SU-DHL-6 (cell line): ENCODE results near the gene COP1.

Experiments used
- EZH2phosphoT487 ChIP-seq: fragments of 200-600 bp; sonication (generic), shearing (Covaris generic); conservative IDR thresholded peaks from 2 replicates; pipeline ENCODE4 v1.6.1; 2018; ENCODE audit warnings: mild to moderate bottlenecking, antibody characterized with exemption, low read length, moderate library complexity, mixed read lengths
- TF ChIP-seq, protein P1 (sequence below): fragments of 200-600 bp; sonication (generic); IDR thresholded peaks from one replicate; pipeline ENCODE4 v1.5.1; 2017; ENCODE audit warnings: antibody characterized with exemption, mild to moderate bottlenecking, low read length, moderate library complexity; ENCODE audit not compliant: insufficient read depth, poor library complexity, severe bottlenecking

DNA sequence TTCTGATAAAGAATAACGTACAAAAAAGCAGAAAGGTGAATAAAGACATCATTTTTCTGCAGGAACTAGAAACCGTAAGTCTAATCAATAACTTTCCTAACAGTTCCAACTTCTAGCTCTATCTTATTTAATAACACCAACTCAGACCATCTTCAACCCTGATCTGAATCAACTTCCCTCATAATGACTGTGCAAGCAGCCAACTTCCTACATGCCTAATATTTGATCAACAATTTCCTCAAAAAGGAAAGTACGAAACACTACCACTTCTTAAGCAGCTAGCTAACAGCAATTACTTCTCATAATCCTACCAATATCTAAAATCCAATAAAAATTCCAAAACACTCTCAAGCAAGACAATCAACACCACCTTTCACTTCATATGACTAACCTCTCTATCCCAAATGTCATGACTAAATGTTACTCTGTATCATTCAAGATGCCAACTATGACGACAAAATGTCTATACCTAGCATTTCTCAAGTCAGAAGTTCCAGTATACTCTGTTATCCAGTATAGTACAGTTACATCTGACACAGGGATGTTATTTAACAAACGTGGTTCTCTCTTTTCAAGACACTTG lies 1.7 kb downstream of the COP1 start:
- TF ChIP-seq, protein P1, sequence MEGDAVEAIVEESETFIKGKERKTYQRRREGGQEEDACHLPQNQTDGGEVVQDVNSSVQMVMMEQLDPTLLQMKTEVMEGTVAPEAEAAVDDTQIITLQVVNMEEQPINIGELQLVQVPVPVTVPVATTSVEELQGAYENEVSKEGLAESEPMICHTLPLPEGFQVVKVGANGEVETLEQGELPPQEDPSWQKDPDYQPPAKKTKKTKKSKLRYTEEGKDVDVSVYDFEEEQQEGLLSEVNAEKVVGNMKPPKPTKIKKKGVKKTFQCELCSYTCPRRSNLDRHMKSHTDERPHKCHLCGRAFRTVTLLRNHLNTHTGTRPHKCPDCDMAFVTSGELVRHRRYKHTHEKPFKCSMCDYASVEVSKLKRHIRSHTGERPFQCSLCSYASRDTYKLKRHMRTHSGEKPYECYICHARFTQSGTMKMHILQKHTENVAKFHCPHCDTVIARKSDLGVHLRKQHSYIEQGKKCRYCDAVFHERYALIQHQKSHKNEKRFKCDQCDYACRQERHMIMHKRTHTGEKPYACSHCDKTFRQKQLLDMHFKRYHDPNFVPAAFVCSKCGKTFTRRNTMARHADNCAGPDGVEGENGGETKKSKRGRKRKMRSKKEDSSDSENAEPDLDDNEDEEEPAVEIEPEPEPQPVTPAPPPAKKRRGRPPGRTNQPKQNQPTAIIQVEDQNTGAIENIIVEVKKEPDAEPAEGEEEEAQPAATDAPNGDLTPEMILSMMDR, result no peak
- no peak for TF ChIP-seq EZH2phosphoT487
